ENCODE data around the gene XIRP1. TPM values are rescaled to one million over a fixed set of nuclear protein-coding genes. Genes with fewer than 3 reads are reported as not detected.

XIRP1 gene
- total RNA-seq, 1 donor: under 0.01 TPM

DNA sequence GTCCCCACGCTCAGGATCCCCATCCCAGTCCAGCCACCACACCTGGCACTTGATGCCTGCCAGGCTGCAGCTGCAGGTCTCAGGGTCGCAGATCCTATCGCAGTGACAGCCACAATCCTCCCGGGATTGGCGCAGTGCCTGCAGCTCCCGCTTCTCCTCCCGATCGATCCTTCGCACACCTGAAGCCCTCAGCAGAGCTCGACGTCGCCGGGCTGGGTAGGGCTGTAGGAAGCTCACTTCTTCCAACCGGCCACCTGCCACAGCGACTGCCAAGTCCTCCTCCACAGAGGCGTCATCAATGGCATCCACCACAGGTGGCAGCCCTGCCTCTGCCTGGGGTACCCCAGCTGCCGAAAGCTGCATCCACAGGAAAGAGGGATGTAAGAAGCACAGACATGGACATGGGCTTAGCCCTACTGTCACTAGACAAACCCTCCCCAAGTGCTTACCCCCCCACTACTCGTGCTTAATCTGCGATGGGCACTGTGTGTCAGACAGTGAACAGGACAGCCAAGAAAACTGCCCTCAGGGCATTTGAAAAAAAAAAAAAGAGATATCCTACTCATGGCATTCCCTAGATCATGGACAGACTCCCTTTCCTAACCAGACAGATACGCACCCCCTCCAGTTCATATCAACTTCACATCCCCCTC, 48.2 kb downstream of the XIRP1 start:
- no peak overlapping the region for H3K27ac ChIP-seq (ENCODE audit: low read depth, low read length)
- H3K4me1 ChIP-seq (ENCODE audit: insufficient read depth, low read length): peaks cover 42% of the 10 kb centered on the region
- no peak overlapping the region for H3K4me2 ChIP-seq (ENCODE audit: insufficient read depth, low read length)
- peaks cover 82% of the 10 kb centered on the region for H3K79me2 ChIP-seq (ENCODE audit: insufficient read depth, low read length)
- TF ChIP-seq, protein P1, sequence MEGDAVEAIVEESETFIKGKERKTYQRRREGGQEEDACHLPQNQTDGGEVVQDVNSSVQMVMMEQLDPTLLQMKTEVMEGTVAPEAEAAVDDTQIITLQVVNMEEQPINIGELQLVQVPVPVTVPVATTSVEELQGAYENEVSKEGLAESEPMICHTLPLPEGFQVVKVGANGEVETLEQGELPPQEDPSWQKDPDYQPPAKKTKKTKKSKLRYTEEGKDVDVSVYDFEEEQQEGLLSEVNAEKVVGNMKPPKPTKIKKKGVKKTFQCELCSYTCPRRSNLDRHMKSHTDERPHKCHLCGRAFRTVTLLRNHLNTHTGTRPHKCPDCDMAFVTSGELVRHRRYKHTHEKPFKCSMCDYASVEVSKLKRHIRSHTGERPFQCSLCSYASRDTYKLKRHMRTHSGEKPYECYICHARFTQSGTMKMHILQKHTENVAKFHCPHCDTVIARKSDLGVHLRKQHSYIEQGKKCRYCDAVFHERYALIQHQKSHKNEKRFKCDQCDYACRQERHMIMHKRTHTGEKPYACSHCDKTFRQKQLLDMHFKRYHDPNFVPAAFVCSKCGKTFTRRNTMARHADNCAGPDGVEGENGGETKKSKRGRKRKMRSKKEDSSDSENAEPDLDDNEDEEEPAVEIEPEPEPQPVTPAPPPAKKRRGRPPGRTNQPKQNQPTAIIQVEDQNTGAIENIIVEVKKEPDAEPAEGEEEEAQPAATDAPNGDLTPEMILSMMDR (IDR thresholded peaks at IDR 0.05; ENCODE audit: extremely low read depth, low read depth, low read length): no peak
- H2AFZ ChIP-seq (ENCODE audit: low read length): no peak overlapping the region
- no peak overlapping the region for H3K4me3 ChIP-seq (ENCODE audit: insufficient read depth, low read length)
- H3K36me3 ChIP-seq (ENCODE audit: insufficient read depth, low read length): peaks cover 59% of the 10 kb centered on the region
- H3K9me3 ChIP-seq (ENCODE audit: low read depth, low read length): no peaks in the 10 kb centered on the region
- peaks cover 53% of the 10 kb centered on the region for H4K20me1 ChIP-seq (ENCODE audit: insufficient read depth, low read length)
- no peaks in the 10 kb centered on the region for H3K27me3 ChIP-seq (ENCODE audit: insufficient read depth, low read length)
- no peak for DNase-seq (ENCODE audit: insufficient read length, low spot score, missing footprints)

DNA sequence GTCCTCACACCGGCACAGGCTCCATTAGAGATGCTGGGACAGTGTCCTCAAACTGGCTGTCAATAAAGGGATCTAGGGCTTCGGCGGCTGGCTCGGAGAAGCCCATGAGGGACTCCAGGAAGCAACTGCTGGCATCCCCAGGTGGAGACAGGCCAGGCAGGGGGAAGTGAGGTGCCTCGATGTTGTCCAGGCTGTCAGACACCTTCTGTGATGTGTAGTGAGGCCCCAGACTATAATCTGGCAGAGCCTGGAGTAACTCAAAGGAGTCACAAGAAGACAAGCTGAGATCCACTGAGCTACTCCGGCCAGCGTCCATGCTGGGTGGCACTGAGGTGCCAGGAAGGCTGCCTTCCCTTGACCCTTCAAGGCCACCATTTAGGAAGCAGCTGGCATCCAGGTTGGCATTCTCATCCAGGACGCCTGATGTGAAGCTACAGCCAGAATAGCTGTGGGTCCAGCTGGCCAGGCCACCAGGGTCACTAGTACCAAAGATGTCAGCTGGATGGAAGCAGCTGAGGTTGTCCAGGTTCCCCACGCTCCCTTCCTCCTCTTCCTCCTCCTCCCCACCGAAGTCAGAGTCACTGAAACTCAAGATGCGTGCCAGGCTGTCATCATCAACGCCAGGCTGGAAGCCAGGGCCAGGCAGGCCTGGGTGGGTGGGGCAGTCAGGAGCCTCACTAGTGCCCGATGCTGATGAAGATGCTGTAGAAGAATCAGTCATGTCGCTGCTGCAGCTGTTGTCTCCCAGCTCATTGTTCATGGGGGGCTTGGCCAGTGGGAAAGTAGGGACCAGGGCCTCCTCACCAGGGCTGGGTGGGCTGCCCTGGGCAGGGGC, 49.1 kb downstream of the XIRP1 start:
- H3K9me3 ChIP-seq (ENCODE audit: low read depth, low read length): no peaks in the 10 kb centered on the region
- TF ChIP-seq, protein P1 (IDR thresholded peaks at IDR 0.05; ENCODE audit: extremely low read depth, low read depth, low read length): no peak
- H3K36me3 ChIP-seq (ENCODE audit: insufficient read depth, low read length): peaks cover 59% of the 10 kb centered on the region
- H3K79me2 ChIP-seq (ENCODE audit: insufficient read depth, low read length): peaks cover 73% of the 10 kb centered on the region
- H3K4me1 ChIP-seq (ENCODE audit: insufficient read depth, low read length): peaks cover 36% of the 10 kb centered on the region
- no peak overlapping the region for H2AFZ ChIP-seq (ENCODE audit: low read length)
- DNase-seq (ENCODE audit: insufficient read length, low spot score, missing footprints): no peak
- H3K4me2 ChIP-seq (ENCODE audit: insufficient read depth, low read length): no peak overlapping the region
- peaks cover 48% of the 10 kb centered on the region for H4K20me1 ChIP-seq (ENCODE audit: insufficient read depth, low read length)
- H3K27ac ChIP-seq (ENCODE audit: low read depth, low read length): no peak overlapping the region
- no peak overlapping the region for H3K4me3 ChIP-seq (ENCODE audit: insufficient read depth, low read length)
- no peaks in the 10 kb centered on the region for H3K27me3 ChIP-seq (ENCODE audit: insufficient read depth, low read length)

DNA sequence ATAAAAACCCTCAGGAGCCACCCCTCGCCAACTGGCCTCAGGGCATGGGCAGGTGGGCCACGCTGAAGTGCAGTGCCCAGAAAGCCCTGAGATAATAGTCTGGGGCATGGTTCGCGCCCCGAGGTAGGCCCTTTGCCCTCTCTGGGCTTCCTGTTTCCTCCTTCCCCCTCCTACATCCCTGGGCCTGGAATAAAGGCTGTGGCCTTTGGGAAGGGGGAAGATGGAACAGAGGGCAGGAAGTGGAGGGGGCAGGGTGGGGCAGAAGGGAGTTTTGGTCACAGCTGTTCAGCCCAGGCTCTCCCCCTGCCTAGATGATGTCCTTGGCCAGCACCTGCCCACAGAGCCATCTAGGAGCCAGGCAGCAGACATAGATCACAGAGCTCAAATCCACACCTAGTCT, 50.3 kb downstream of the XIRP1 start:
- Histone ChIP-seq H3K27ac (ENCODE audit: low read depth, low read length) (no peak overlapping the region), H4K20me1 (ENCODE audit: insufficient read depth, low read length) (peaks cover 43% of the 10 kb centered on the region), H2AFZ (ENCODE audit: low read length) (no peak overlapping the region), H3K4me3 (ENCODE audit: insufficient read depth, low read length) (no peak overlapping the region), H3K27me3 (ENCODE audit: insufficient read depth, low read length) (no peaks in the 10 kb centered on the region), H3K9me3 (ENCODE audit: low read depth, low read length) (no peaks in the 10 kb centered on the region), H3K36me3 (ENCODE audit: insufficient read depth, low read length) (peaks cover 69% of the 10 kb centered on the region), H3K4me2 (ENCODE audit: insufficient read depth, low read length) (no peak overlapping the region), H3K4me1 (ENCODE audit: insufficient read depth, low read length) (peaks cover 24% of the 10 kb centered on the region), H3K79me2 (ENCODE audit: insufficient read depth, low read length) (peaks cover 65% of the 10 kb centered on the region)
- DNase-seq (ENCODE audit: insufficient read length, low spot score, missing footprints): no peak
- TF ChIP-seq, protein P1 (IDR thresholded peaks at IDR 0.05; ENCODE audit: extremely low read depth, low read depth, low read length): no peak
